ENCODE data around the gene TTF1.

DNA sequence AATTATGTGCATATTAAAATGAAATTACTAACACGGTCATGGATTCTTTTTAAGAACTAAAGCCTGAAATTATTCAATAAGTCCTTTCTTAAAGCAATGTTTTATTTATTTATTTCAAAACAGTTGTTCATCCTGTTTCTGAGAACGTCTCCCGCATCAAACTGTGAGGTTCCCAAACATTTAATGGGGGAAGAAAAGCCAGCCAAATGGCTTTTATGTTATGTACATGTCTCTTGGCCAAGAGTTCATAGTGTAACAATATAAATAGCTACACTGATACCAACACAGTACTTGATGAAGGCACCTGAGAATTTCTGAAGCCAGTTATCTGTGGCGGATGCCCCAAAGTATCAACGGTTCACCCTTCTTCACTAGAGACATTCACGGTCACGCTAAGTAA is 15.7 kb downstream of the TTF1 start:
- TF ChIP-seq SUZ12 (IDR thresholded peaks at IDR 0.05) (no peak), ZNF384 (IDR thresholded peaks at IDR 0.05) (no peak), BHLHE40 (IDR thresholded peaks at IDR 0.05; ENCODE audit: borderline replicate concordance) (no peak), SP1 (IDR thresholded peaks at IDR 0.05) (no peak), FOXK2 (IDR thresholded peaks at IDR 0.05) (no peak), FOXA1 (IDR thresholded peaks at IDR 0.05) (no peak)
- TF ChIP-seq, protein P1, sequence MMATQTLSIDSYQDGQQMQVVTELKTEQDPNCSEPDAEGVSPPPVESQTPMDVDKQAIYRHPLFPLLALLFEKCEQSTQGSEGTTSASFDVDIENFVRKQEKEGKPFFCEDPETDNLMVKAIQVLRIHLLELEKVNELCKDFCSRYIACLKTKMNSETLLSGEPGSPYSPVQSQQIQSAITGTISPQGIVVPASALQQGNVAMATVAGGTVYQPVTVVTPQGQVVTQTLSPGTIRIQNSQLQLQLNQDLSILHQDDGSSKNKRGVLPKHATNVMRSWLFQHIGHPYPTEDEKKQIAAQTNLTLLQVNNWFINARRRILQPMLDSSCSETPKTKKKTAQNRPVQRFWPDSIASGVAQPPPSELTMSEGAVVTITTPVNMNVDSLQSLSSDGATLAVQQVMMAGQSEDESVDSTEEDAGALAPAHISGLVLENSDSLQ (IDR thresholded peaks at IDR 0.05): no peak

All from HEK293T (cell line).